ENCODE measurements around the gene CYP1A1. TPM values are rescaled to one million over a fixed set of nuclear protein-coding genes. Genes with fewer than 3 reads are reported as not detected.

The CYP1A1 gene
- total RNA-seq, 1 donor from 2014 or later, result 0.91 TPM

- no peak overlapping the region for H3K4me3 Mint-ChIP-seq (ENCODE audit: unreplicated experiment)
- FAIRE-seq (no peak), DNase-seq (ENCODE audit: low read depth) (no peak)
- Histone ChIP-seq H2AFZ (ENCODE audit: low read depth, low read length) (no peak overlapping the region), H3K79me2 (ENCODE audit: insufficient read depth, low read length) (no peaks in the 10 kb centered on the region), H3K4me1 (ENCODE audit: insufficient read depth, low read length) (no peaks in the 10 kb centered on the region), H3K9ac (ENCODE audit: low read length) (no peak overlapping the region), H3K4me2 (ENCODE audit: low read length) (no peak overlapping the region), H3K4me3 (ENCODE audit: insufficient read depth, low read depth, low read length) (no peak overlapping the region), H4K20me1 (ENCODE audit: insufficient read depth, low read length) (no peaks in the 10 kb centered on the region), H3K27ac (ENCODE audit: low read depth, low read length) (no peak overlapping the region), H3K36me3 (ENCODE audit: insufficient read depth, low read length) (no peaks in the 10 kb centered on the region), H3K9me3 (ENCODE audit: insufficient read depth, low read depth, low read length) (no peaks in the 10 kb centered on the region), H3K27me3 (ENCODE audit: insufficient read depth, low read length) (peaks cover 5% of the 10 kb centered on the region)
- peaks cover 23% of the 10 kb centered on the region for H3K27me3 Mint-ChIP-seq (ENCODE audit: low read depth, unreplicated experiment)
- H3K27ac Mint-ChIP-seq (ENCODE audit: unreplicated experiment), result no peak overlapping the region
- H3K9me3 Mint-ChIP-seq (ENCODE audit: unreplicated experiment), result peaks cover 8% of the 10 kb centered on the region
- H3K4me1 Mint-ChIP-seq (ENCODE audit: low read depth, unreplicated experiment), result no peaks in the 10 kb centered on the region
- no peak for TF ChIP-seq CTCF (IDR thresholded peaks at IDR 0.05; ENCODE audit: insufficient read depth, low read depth, low read length)
- TF ChIP-seq EZH2 (IDR thresholded peaks at IDR 0.05; ENCODE audit: insufficient read depth, low read length), result no peak
- H3K36me3 Mint-ChIP-seq (ENCODE audit: low read depth, unreplicated experiment), result no peaks in the 10 kb centered on the region
Measured at GRCh38 chr15:74716651-74717050, 8.7 kb downstream of the CYP1A1 start.

GRCh38 chr15:74712311-74712710, 13.0 kb downstream of the CYP1A1 start:
- no peak for TF ChIP-seq CTCF (IDR thresholded peaks at IDR 0.05; ENCODE audit: insufficient read depth, low read depth, low read length)
- no peak for TF ChIP-seq EZH2 (IDR thresholded peaks at IDR 0.05; ENCODE audit: insufficient read depth, low read length)
- H3K27me3 Mint-ChIP-seq (ENCODE audit: low read depth, unreplicated experiment), result peaks cover 27% of the 10 kb centered on the region
- no peak overlapping the region for H3K9ac ChIP-seq (ENCODE audit: low read length)

GRCh38 chr15:74710319-74711094, 14.8 kb downstream of the CYP1A1 start:
- no peak overlapping the region for H3K4me3 Mint-ChIP-seq (ENCODE audit: unreplicated experiment)
- H3K4me1 Mint-ChIP-seq (ENCODE audit: low read depth, unreplicated experiment), result no peaks in the 10 kb centered on the region
- peaks cover 3% of the 10 kb centered on the region for H3K9me3 Mint-ChIP-seq (ENCODE audit: unreplicated experiment)
- peaks cover 4% of the 10 kb centered on the region for H3K9me3 ChIP-seq (ENCODE audit: insufficient read depth, low read depth, low read length)
- DNase-seq (ENCODE audit: low read depth), result no peak
- H3K27me3 Mint-ChIP-seq (ENCODE audit: low read depth, unreplicated experiment), result peaks cover 39% of the 10 kb centered on the region
- H4K20me1 ChIP-seq (ENCODE audit: insufficient read depth, low read length), result no peaks in the 10 kb centered on the region
- H2AFZ ChIP-seq (ENCODE audit: low read depth, low read length), result no peak overlapping the region
- H3K27ac Mint-ChIP-seq (ENCODE audit: unreplicated experiment), result no peak overlapping the region
- no peak for FAIRE-seq
- no peak overlapping the region for H3K27ac ChIP-seq (ENCODE audit: low read depth, low read length)
- H3K79me2 ChIP-seq (ENCODE audit: insufficient read depth, low read length), result no peaks in the 10 kb centered on the region
- no peak overlapping the region for H3K4me2 ChIP-seq (ENCODE audit: low read length)
- no peaks in the 10 kb centered on the region for H3K4me1 ChIP-seq (ENCODE audit: insufficient read depth, low read length)
- H3K36me3 ChIP-seq (ENCODE audit: insufficient read depth, low read length), result no peaks in the 10 kb centered on the region
- H3K9ac ChIP-seq (ENCODE audit: low read length), result no peak overlapping the region
- TF ChIP-seq CTCF (IDR thresholded peaks at IDR 0.05; ENCODE audit: insufficient read depth, low read depth, low read length) (no peak), EZH2 (IDR thresholded peaks at IDR 0.05; ENCODE audit: insufficient read depth, low read length) (no peak)
- no peaks in the 10 kb centered on the region for H3K36me3 Mint-ChIP-seq (ENCODE audit: low read depth, unreplicated experiment)
- H3K27me3 ChIP-seq (ENCODE audit: insufficient read depth, low read length), result peaks cover 17% of the 10 kb centered on the region
- H3K4me3 ChIP-seq (ENCODE audit: insufficient read depth, low read depth, low read length), result no peak overlapping the region

More at GRCh38 chr15:74712311-74712710, 13.0 kb downstream of the CYP1A1 start:
- no peak overlapping the region for H3K4me3 ChIP-seq (ENCODE audit: insufficient read depth, low read depth, low read length)
- no peak overlapping the region for H2AFZ ChIP-seq (ENCODE audit: low read depth, low read length)
- H3K4me3 Mint-ChIP-seq (ENCODE audit: unreplicated experiment), result no peak overlapping the region
- no peaks in the 10 kb centered on the region for H3K4me1 ChIP-seq (ENCODE audit: insufficient read depth, low read length)
- peaks cover 17% of the 10 kb centered on the region for H3K27me3 ChIP-seq (ENCODE audit: insufficient read depth, low read length)
- H4K20me1 ChIP-seq (ENCODE audit: insufficient read depth, low read length), result no peaks in the 10 kb centered on the region
- FAIRE-seq (no peak), DNase-seq (ENCODE audit: low read depth) (no peak)
- H3K27ac ChIP-seq (ENCODE audit: low read depth, low read length), result no peak overlapping the region
- H3K9me3 ChIP-seq (ENCODE audit: insufficient read depth, low read depth, low read length), result peaks cover 4% of the 10 kb centered on the region
- no peaks in the 10 kb centered on the region for H3K36me3 ChIP-seq (ENCODE audit: insufficient read depth, low read length)
- no peaks in the 10 kb centered on the region for H3K79me2 ChIP-seq (ENCODE audit: insufficient read depth, low read length)
- H3K9me3 Mint-ChIP-seq (ENCODE audit: unreplicated experiment), result peaks cover 3% of the 10 kb centered on the region
- H3K27ac Mint-ChIP-seq (ENCODE audit: unreplicated experiment), result no peak overlapping the region
- no peak overlapping the region for H3K4me2 ChIP-seq (ENCODE audit: low read length)
- H3K4me1 Mint-ChIP-seq (ENCODE audit: low read depth, unreplicated experiment), result no peaks in the 10 kb centered on the region
- H3K36me3 Mint-ChIP-seq (ENCODE audit: low read depth, unreplicated experiment), result no peaks in the 10 kb centered on the region
